GM19372 (cell line): ENCODE data around the gene HACD2.
"Not testable (repeated sequence)": the region's sequence is repeated elsewhere in the genome, so short reads cannot be mapped to it uniquely, and the experiment has no call there.

ENCODE experiments used
- ATAC-seq: cut with Tn5 transposase; IDR thresholded peaks from one replicate; pipeline ENCODE4 v1.9.1; 2021; ENCODE audit warnings: mild to moderate bottlenecking, low read depth, moderate library complexity; ENCODE audit not compliant: unreplicated experiment

The HACD2 gene

GRCh38 chr3:123489400-123490004, 95.4 kb downstream of the HACD2 start:
- ATAC-seq: no peak

- ATAC-seq: no peak
Measured at GRCh38 chr3:123488645-123489347, 96.1 kb downstream of the HACD2 start.

DNA sequence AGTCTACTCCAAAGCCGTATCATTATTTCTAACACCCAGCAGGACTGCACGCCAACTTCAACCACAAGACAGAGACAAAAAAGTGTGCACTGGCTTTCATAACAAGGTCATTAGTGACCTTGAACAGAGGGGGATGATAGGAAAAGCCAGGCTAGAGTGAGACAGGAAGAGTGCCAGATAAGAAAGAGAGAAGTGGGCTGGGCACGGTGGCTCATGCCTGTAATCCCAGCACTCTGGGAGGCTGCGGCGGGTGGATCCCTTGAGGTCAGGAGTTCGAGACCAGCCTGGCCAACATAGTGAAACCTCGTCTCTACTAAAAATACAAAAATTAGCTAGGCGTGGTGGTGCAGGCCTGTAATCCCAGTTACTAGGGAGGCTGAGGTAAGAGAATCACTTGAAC, 97.8 kb downstream of the HACD2 start:
- ATAC-seq: not testable (repeated sequence)

DNA sequence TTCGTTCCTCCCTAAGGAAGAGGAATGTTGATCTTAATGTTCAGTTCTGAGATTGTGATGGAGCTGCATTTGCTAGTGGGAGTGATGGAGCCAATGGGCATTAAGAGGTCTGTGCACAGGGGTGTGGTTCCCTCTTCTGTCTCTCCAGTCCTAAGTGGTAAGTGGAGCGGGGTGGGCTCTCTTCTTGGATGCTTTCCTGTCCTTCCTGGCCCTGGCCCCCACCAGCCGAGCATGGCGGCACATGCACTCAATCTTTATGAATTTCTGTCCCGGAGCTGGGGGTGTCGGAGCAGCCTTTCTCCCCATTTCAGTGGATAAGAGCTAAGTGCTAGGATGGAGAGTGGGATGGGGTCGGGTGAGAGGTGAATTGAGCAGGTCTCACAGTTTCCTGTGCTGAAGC, 98.4 kb downstream of the HACD2 start:
- no peak for ATAC-seq

DNA sequence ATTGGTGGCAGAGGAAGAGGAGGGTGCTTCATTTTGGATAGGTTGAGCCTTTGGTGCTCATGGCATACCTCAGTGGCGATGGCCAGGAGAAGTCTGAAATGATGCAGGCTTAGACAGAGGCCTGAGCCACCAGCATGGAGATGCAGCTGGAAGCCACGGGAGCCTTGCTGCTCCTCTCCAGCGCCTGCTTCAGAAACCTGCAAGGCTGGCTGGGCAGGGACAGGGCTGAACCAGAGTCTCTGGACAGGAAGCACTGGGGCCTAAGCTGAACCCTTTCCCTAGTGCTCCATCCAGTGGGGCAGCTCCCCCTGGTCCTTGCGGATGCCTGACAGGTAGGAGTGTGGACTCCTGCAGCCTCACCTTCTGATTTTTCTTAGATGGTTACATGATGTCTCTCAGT, 99.3 kb downstream of the HACD2 start:
- ATAC-seq: no peak

GRCh38 chr3:123483146-123483545, 101.7 kb downstream of the HACD2 start:
- ATAC-seq: no peak

- no peak for ATAC-seq
Measured at GRCh38 chr3:123481722-123482457, 103.0 kb downstream of the HACD2 start.

DNA sequence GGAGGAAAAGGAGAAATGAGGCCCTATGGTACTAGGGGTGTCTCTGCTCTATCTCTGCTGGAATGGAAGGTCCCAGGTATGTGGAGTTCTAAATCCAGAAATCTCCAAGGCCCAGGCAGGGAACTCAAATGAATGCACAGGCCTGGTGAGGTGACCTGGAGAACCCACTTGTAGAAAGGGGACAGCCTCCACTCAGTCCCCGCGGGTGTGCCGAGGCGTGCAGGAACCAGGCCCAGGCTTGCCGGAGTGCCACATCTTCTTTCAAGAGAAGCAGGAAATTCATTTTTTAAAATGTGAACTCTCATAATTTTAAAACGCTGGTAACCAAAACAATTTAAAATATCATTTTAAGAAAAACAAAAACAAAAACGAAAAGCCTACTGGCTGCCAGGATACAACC, 103.8 kb downstream of the HACD2 start:
- ATAC-seq: no peak

- ATAC-seq: no peak
Measured at GRCh38 chr3:123480428-123480827, 104.4 kb downstream of the HACD2 start.

- no peak for ATAC-seq
Measured at GRCh38 chr3:123479891-123480290, 105.0 kb downstream of the HACD2 start.

DNA sequence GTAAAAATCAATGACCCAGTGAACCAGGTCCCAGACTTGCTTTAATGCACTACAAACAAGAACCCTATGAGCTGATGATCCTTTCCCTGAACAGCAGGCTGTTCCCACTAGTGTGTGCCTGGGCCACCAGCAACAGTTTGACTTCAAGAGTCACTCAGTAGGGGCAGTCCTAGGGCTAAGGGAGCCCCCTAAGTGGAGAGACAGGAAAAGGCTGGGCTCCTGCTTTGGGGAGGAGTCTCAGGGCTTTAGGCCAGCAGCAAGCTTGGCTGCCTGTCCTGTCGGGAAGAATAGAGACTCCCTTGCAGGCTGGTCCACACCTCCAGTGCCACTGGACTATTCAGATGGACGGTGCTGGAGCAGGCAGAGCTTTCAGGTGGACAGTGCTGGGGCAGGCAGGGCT, 106.5 kb downstream of the HACD2 start:
- no peak for ATAC-seq

GRCh38 chr3:123476967-123477750, 107.7 kb downstream of the HACD2 start:
- ATAC-seq: no peak

GRCh38 chr3:123475786-123476185, 109.1 kb downstream of the HACD2 start:
- no peak for ATAC-seq

- ATAC-seq: no peak
Measured at GRCh38 chr3:123471106-123471505, 113.7 kb downstream of the HACD2 start.

- ATAC-seq: no peak
Measured at GRCh38 chr3:123469323-123469995, 115.4 kb downstream of the HACD2 start.

GRCh38 chr3:123467046-123467445, 117.8 kb downstream of the HACD2 start:
- ATAC-seq: no peak

- ATAC-seq: no peak
Measured at GRCh38 chr3:123464211-123464610, 120.6 kb downstream of the HACD2 start.

DNA sequence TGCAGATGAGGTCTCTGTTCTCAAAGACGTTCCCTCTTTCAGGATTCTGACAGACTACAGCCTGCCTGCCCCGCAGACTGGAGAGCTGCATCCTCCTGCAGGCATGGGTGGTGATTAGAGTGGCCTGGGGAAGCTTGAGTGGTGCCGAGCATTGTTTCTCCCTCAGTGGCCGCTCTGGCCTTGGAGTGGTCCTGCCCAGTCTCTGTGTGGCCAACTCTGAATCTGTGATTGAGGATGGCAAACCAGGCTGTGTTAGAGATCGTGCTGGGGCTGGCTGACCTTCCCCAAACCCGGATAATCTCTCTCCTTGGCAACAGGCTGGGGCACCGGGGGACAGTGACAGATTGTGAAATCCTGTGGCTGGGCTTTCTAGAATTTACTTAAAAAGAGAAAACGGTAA, 125.0 kb downstream of the HACD2 start:
- ATAC-seq: no peak

DNA sequence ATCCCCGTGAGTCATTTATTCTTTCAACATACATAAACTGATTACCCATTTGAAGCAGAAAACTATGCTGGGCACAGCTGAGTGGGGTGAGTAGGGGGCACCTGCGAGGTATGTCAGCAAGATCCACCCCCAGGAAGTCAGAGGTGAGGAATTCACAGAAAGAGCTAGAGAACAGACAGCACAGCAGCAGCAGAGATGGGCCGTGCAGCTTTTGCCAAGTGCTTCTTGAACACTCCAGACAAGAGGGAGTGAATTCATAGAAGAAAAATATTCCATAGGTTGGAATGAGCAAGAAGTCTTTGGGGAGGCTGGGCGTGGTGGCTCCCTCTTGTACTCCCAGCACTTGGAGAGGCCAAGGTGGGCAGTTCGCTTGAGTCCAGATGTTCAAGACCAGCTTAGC, 126.6 kb downstream of the HACD2 start:
- no peak for ATAC-seq

- ATAC-seq: no peak
Measured at GRCh38 chr3:123457841-123458240, 127.0 kb downstream of the HACD2 start.
